Measurements from ENCODE around the gene B4GALT7. TPM values are rescaled to one million over a fixed set of nuclear protein-coding genes. Genes with fewer than 3 reads are reported as not detected.

B4GALT7 gene
- polyA plus RNA-seq, 1 donor from 2014 or later = 28.3 TPM

Other genes with a start within 250 kb of the B4GALT7 start
- gene LMAN2, start 248.5 kb upstream of the B4GALT7 start, polyA plus RNA-seq (ENCODE audit: insufficient read depth, low read depth, low replicate concordance) = 130 TPM
- 10.7 TPM for gene RGS14, start 242.2 kb upstream of the B4GALT7 start, polyA plus RNA-seq (ENCODE audit: insufficient read depth, low read depth, low replicate concordance)
- not detected for gene SLC34A1, start 215.7 kb upstream of the B4GALT7 start, polyA plus RNA-seq (ENCODE audit: insufficient read depth, low read depth, low replicate concordance)
- not detected for gene PFN3, start 199.5 kb upstream of the B4GALT7 start, polyA plus RNA-seq (ENCODE audit: insufficient read depth, low read depth, low replicate concordance)
- 3.7 TPM for gene F12, start 190.6 kb upstream of the B4GALT7 start, polyA plus RNA-seq (ENCODE audit: insufficient read depth, low read depth, low replicate concordance)
- gene GRK6, start 173.5 kb upstream of the B4GALT7 start, polyA plus RNA-seq (ENCODE audit: insufficient read depth, low read depth, low replicate concordance) = 26.9 TPM
- 10.9 TPM for gene PRR7, start 153.3 kb upstream of the B4GALT7 start, polyA plus RNA-seq (ENCODE audit: insufficient read depth, low read depth, low replicate concordance)
- gene DBN1, start 126.5 kb upstream of the B4GALT7 start, polyA plus RNA-seq (ENCODE audit: insufficient read depth, low read depth, low replicate concordance) = 275 TPM
- gene PDLIM7, start 102.5 kb upstream of the B4GALT7 start, polyA plus RNA-seq (ENCODE audit: insufficient read depth, low read depth, low replicate concordance) = 20.1 TPM
- 1.8 TPM for gene DOK3, start 90.3 kb upstream of the B4GALT7 start, polyA plus RNA-seq (ENCODE audit: insufficient read depth, low read depth, low replicate concordance)
- 231 TPM for gene DDX41, start 83.2 kb upstream of the B4GALT7 start, polyA plus RNA-seq (ENCODE audit: insufficient read depth, low read depth, low replicate concordance)
- 21.6 TPM for gene FAM193B, start 45.6 kb upstream of the B4GALT7 start, polyA plus RNA-seq (ENCODE audit: insufficient read depth, low read depth, low replicate concordance)
- gene TMED9, start 7.9 kb upstream of the B4GALT7 start, polyA plus RNA-seq (ENCODE audit: insufficient read depth, low read depth, low replicate concordance) = 92.1 TPM
- 0.48 TPM for gene FAM153A, start 182.8 kb downstream of the B4GALT7 start, polyA plus RNA-seq (ENCODE audit: insufficient read depth, low read depth, low replicate concordance)